GM12878 (cell line): ENCODE results near the gene CDK7. TPM values are rescaled to one million over a fixed set of nuclear protein-coding genes. Genes with fewer than 3 reads are reported as not detected.
"Not testable (repeated sequence)": the region's sequence is repeated elsewhere in the genome, so short reads cannot be mapped to it uniquely, and the experiment has no call there.

Source experiments
- ATAC-seq: fragments of 200-7000 bp; cut with Tn5 transposase; 3 replicates; pipeline ENCODE4 v1.9.1; 2020; ENCODE audit warnings: mild to moderate bottlenecking, moderate library complexity
- BruUV-seq: library from RNA; stranded (reverse); fragments of 400-500 nt; replicated peaks from 2 replicates; lab custom pipeline; 2021; lab: Mats Ljungman, UMichigan
- CTCF ChIA-PET: fragments of 300-600 bp; sonication (Branson Sonifier 250); formaldehyde crosslinking; extraction: SDS; loops from one replicate; lab custom pipeline; 2021; ENCODE audit warnings: inconsistent platforms; lab: Yijun Ruan, JAX
- POLR2A ChIA-PET: fragments of 350-600 bp; formaldehyde crosslinking; extraction: SDS; loops from one replicate; lab custom pipeline; 2021; ENCODE audit warnings: inconsistent platforms; lab: Charles Lee
- RAD21 ChIA-PET: fragments of 300-600 bp; sonication (Branson Sonifier 250); formaldehyde crosslinking; loops from one replicate; lab custom pipeline; 2023; ENCODE audit warnings: antibody characterized with exemption; ENCODE audit not compliant: unreplicated experiment; lab: Charles Lee
- SMC1A ChIA-PET: fragments of 300-600 bp; sonication (Branson Sonifier 250); formaldehyde crosslinking; loops from one replicate; lab custom pipeline; 2023; ENCODE audit not compliant: unreplicated experiment, uncharacterized antibody; lab: Charles Lee
- DNase-seq: peaks from one replicate; pipeline ENCODE4 v3.0.0-alpha.2; 2011; ENCODE audit warnings: low read depth, low spot score
- FAIRE-seq: peaks from 3 replicates; lab custom pipeline; 2011; peaks lifted over from hg19 to GRCh38; lab: Jason Lieb, UNC
- H2AFZ ChIP-seq: 2 replicates; pipeline ENCODE4 v1.6.0; 2011; ENCODE audit warnings: low read depth, low read length, control low read depth; ENCODE audit not compliant: control insufficient read depth
- H3K27ac ChIP-seq: 2 replicates; pipeline ENCODE4 v1.5.1; 2011; ENCODE audit warnings: control low read depth; ENCODE audit not compliant: control insufficient read depth, insufficient read depth
- H3K27me3 ChIP-seq, 2 experiments: replicated peaks in 1 of 2; 2 replicates each; pipeline versions ENCODE4 v1.6.0 to v1.6.1; 2011; ENCODE audit warnings: low read length in 1 of 2; ENCODE audit not compliant: control insufficient read depth in 2 of 2, insufficient read depth in 2 of 2
- H3K36me3 ChIP-seq, 2 experiments: 2 replicates each; pipeline ENCODE4 v1.5.1; 2011; ENCODE audit warnings: low read length in 1 of 2; ENCODE audit not compliant: control insufficient read depth in 2 of 2, insufficient read depth in 2 of 2
- H3K4me1 ChIP-seq: 2 replicates; pipeline ENCODE4 v1.6.1; 2011; ENCODE audit warnings: mild to moderate bottlenecking, low read length, moderate library complexity, mixed read lengths; ENCODE audit not compliant: control insufficient read depth, insufficient read depth
- H3K4me2 ChIP-seq: 2 replicates; pipeline ENCODE4 v1.6.0; 2011; ENCODE audit warnings: control low read depth; ENCODE audit not compliant: control insufficient read depth, insufficient read depth
- H3K4me3 ChIP-seq: fragments of 200-600 bp; sonication (generic); 2 replicates; pipeline ENCODE4 v1.5.1; 2016
- H3K79me2 ChIP-seq: 2 replicates; pipeline ENCODE4 v1.6.0; 2011; ENCODE audit warnings: low read length; ENCODE audit not compliant: control insufficient read depth, insufficient read depth
- H3K9ac ChIP-seq: 2 replicates; pipeline ENCODE4 v1.8.0; 2011; ENCODE audit warnings: low read length, control low read depth, mixed read lengths; ENCODE audit not compliant: control insufficient read depth, insufficient read depth
- H3K9me3 ChIP-seq: replicated peaks from 3 replicates; pipeline ENCODE4 v1.5.1; 2011; ENCODE audit warnings: mild to moderate bottlenecking, low read length; ENCODE audit not compliant: control insufficient read depth, insufficient read depth
- H4K20me1 ChIP-seq: 2 replicates; pipeline ENCODE4 v1.6.0; 2011; ENCODE audit not compliant: control insufficient read depth, insufficient read depth
- ATF7 ChIP-seq: fragments of 450-650 bp; IDR thresholded peaks from 2 replicates; pipeline ENCODE4 v1.6.1; 2016; ENCODE audit warnings: low read depth, mild to moderate bottlenecking
- CBFB ChIP-seq: IDR thresholded peaks from 2 replicates; pipeline ENCODE4 v1.6.1; 2016; ENCODE audit warnings: antibody characterized with exemption, low read depth
- CREM ChIP-seq: IDR thresholded peaks from 2 replicates; pipeline ENCODE4 v1.6.1; 2014; ENCODE audit warnings: antibody characterized with exemption, low read depth
- E2F8 ChIP-seq: fragments of 450-650 bp; IDR thresholded peaks from 2 replicates; pipeline ENCODE4 v1.6.1; 2018; ENCODE audit warnings: mild to moderate bottlenecking, low read depth, moderate library complexity; ENCODE audit not compliant: partially characterized antibody
- EED ChIP-seq: sonication (generic); IDR thresholded peaks from 2 replicates; pipeline ENCODE4 v1.6.1; 2016; ENCODE audit warnings: antibody characterized with exemption, low read depth
- GABPA ChIP-seq: IDR thresholded peaks from 2 replicates; pipeline ENCODE4 v1.6.1; 2014; ENCODE audit warnings: antibody characterized with exemption, low read depth, mild to moderate bottlenecking, inconsistent platforms
- HDGF ChIP-seq: fragments of 450-650 bp; IDR thresholded peaks from 2 replicates; pipeline ENCODE4 v1.6.1; 2016; ENCODE audit warnings: antibody characterized with exemption
- IKZF1 ChIP-seq: fragments of 450-650 bp; conservative IDR thresholded peaks from 2 replicates; pipeline ENCODE4 v1.6.1; 2017; ENCODE audit warnings: antibody characterized with exemption, mild to moderate bottlenecking
- NFXL1 ChIP-seq: fragments of 450-650 bp; IDR thresholded peaks from 2 replicates; pipeline ENCODE4 v1.6.1; 2017; ENCODE audit warnings: antibody characterized with exemption, mild to moderate bottlenecking, borderline replicate concordance
- NFYA ChIP-seq: IDR thresholded peaks from 2 replicates; pipeline ENCODE4 v1.6.1; 2011; ENCODE audit warnings: low read depth, mild to moderate bottlenecking, low read length, improper control_type of control experiment, borderline replicate concordance
- NR2C1 ChIP-seq: fragments of 450-650 bp; IDR thresholded peaks from 2 replicates; pipeline ENCODE4 v1.6.1; 2017; ENCODE audit warnings: antibody characterized with exemption, mild to moderate bottlenecking, moderate library complexity
- PBX3 ChIP-seq: IDR thresholded peaks from 2 replicates; pipeline ENCODE4 v1.6.1; 2011; ENCODE audit warnings: mild to moderate bottlenecking, low read depth, low read length, moderate library complexity; ENCODE audit not compliant: insufficient replicate concordance
- RBBP5 ChIP-seq: fragments of 200-600 bp; sonication (generic); conservative IDR thresholded peaks from 2 replicates; pipeline ENCODE4 v1.6.1; 2016
- SMAD5 ChIP-seq: IDR thresholded peaks from 2 replicates; pipeline ENCODE4 v1.6.1; 2016; ENCODE audit warnings: antibody characterized with exemption, low read depth
- SPI1 ChIP-seq: IDR thresholded peaks from 2 replicates; pipeline ENCODE4 v1.6.1; 2011; ENCODE audit warnings: low read depth, mild to moderate bottlenecking, low read length, moderate library complexity, borderline replicate concordance; ENCODE audit not compliant: insufficient read depth
- ZBED1 ChIP-seq: IDR thresholded peaks from 2 replicates; pipeline ENCODE4 v1.6.1; 2016; ENCODE audit warnings: borderline replicate concordance
- WGBS: methylation state at CpG from one replicate; pipeline ENCODE4 v1.1.6; 2016; ENCODE audit warnings: low lambda C conversion rate; ENCODE audit not compliant: insufficient replicate concordance, insufficient coverage; ENCODE audit errors: missing lambda C conversion rate; 5-methylcytosine and 5-hydroxymethylcytosine counted together
- in situ Hi-C: fragments of 300-500 bp; cut with MboI; formaldehyde crosslinking; loops from 9 replicates; pipeline ENCODE4 v1.14.3; 2018; ENCODE audit warnings: mixed read lengths
- intact Hi-C: fragments of 100-400 bp; cut with micrococcal nuclease; formaldehyde crosslinking; loops from one replicate; pipeline ENCODE4 v1.14.2; 2022; ENCODE audit not compliant: unreplicated experiment
- polyA plus RNA-seq, 11 experiments: library from polyadenylated mRNA; depleted of rRNA in 4 of 11; unstranded in 6 of 11; stranded (reverse) in 5 of 11; fragments of >200 nt; fragmentation: Nextera tagmentation in 4 of 11; fragmentation: Illumina TruSeq in 1 of 11; extraction: Ambion mirVana in 4 of 11; extraction: Trizol in 1 of 11; gene quantifications; 1 replicate in 1 of 11; 2 replicates in 10 of 11; pipeline versions ENCODE4 v1.2.1 to v1.2.3, GENCODE V29; 2011 to 2016; ENCODE audit warnings: inconsistent platforms in 2 of 11, missing spikeins in 2 of 11, low read depth in 1 of 11
- total RNA-seq, 4 experiments: library from RNA; depleted of rRNA in 3 of 4; stranded (reverse); fragments of >200 nt in 3 of 4; fragmentation: Illumina TruSeq in 1 of 4; extraction: Trizol in 1 of 4; gene quantifications; 2 replicates each; pipeline versions ENCODE4 v1.2.1 to v1.2.3, GENCODE V29; 2013 to 2021

CDK7 gene
- total and polyA plus RNA-seq, 10 of the 15 experiments (the other 5 are each of a cell fraction or from before 2014, with no cell fraction given), result 26.0 to 93.9 (median 43.0) TPM

DNA sequence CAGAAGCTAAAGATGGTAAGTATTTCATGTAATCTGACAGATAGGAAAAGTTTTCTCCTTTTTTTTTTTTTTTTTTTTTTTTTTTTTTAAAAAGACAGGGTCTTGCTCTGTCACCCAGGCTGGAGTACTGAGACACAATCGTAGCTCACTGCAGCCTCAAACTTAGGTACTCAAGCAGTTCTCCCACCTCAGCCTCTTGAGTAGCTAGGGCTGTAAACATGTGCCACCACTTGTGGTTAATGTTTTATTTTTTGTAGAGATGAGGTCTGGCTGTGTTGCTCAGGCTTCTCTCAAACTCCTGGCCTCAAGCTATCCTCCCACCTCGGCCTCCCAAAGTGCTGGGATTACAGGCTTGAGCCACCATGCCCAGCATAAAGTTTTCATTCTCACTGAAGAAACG lies 17.8 kb downstream of the CDK7 start:
- H3K9me3 ChIP-seq, result no peaks in the 10 kb centered on the region; the same call in 2 of the 3 replicates
- no peaks in the 10 kb centered on the region for H3K4me1 ChIP-seq
- peaks cover 0 to 9% of the 10 kb centered on the region in 2 experiments; a peak in 1 of 4 replicates for H3K36me3 ChIP-seq
- no peak overlapping the region for H3K27ac ChIP-seq
- TF ChIP-seq SMAD5, result no peak
- TF ChIP-seq RBBP5, result no peak
- TF ChIP-seq PBX3, result no peak
- TF ChIP-seq NFYA, result no peak
- no peak for TF ChIP-seq ATF7
- TF ChIP-seq CREM, result no peak
- no peak for TF ChIP-seq ZBED1
- no peak for TF ChIP-seq NFXL1
- TF ChIP-seq GABPA, result no peak
- TF ChIP-seq E2F8, result no peak
- no peak for TF ChIP-seq NR2C1
- no peak for TF ChIP-seq SPI1
- TF ChIP-seq CBFB, result no peak
- no peak for TF ChIP-seq EED
- TF ChIP-seq HDGF, result no peak
- no peak for TF ChIP-seq IKZF1
- H3K27me3 ChIP-seq, result no peaks in the 10 kb centered on the region
- no peak for DNase-seq
- ChIA-PET SMC1A (interaction anchor here (0.7 to 0.9 kb wide), 3 partner anchors 34 to 108 kb away, joined by 3 read pairs; no protein-coding TSS in a partner anchor), CTCF (interaction anchor here (0.6 to 1.2 kb wide), 2 partner anchors 18 to 52 kb away, joined by 3 read pairs; no protein-coding TSS in a partner anchor), POLR2A (interaction anchor here (0.6 to 0.7 kb wide), 3 partner anchors 29 to 81 kb away, joined by 3 to 5 read pairs (median 3); no protein-coding TSS in a partner anchor), RAD21 (interaction anchor here (0.7 kb wide), 1 partner anchor 121 kb away, joined by 3 read pairs; no protein-coding TSS in a partner anchor)
- H3K79me2 ChIP-seq, result peaks cover 7% of the 10 kb centered on the region
- no peak overlapping the region for H3K4me2 ChIP-seq
- H4K20me1 ChIP-seq, result no peaks in the 10 kb centered on the region
- intact Hi-C loops, result no loop called here
- no peak for ATAC-seq
- no peak overlapping the region for H3K9ac ChIP-seq
- in situ Hi-C loops, result no loop called here
- H3K4me3 ChIP-seq, result no peak overlapping the region
- 97% methylated on average over 3 of the region's 3 CpGs for WGBS
- no peak overlapping the region for H2AFZ ChIP-seq
- FAIRE-seq, result no peak
- no TSS peak for BruUV-seq

DNA sequence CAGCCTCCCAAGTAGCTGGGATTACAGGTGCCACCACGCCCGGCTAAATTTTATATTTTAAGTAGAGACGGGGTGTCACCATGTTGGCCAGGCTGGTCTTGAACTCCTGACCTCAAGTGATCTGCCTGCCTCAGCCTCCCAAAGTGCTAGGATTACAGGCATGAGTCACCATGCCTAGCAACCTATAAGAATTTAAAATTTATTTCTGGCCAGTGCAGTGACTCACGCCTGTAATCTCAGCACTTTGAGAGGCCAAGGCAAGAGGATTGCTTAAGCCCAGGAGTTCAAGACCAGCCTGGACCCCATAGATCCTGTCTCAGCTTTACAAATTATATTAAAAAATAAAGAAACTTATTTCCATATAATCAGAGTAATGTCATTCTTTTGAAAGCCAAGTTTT lies 21.3 kb downstream of the CDK7 start:
- WGBS, result 94% methylated on average over 4 of the region's 4 CpGs
- H3K9me3 ChIP-seq, ATAC-seq, H3K27ac ChIP-seq, BruUV-seq, FAIRE-seq, in situ Hi-C loops, H3K9ac ChIP-seq, DNase-seq, H3K4me3 ChIP-seq, H3K4me2 ChIP-seq, H4K20me1 ChIP-seq, POLR2A ChIA-PET, H3K79me2 ChIP-seq, intact Hi-C loops, H3K27me3 ChIP-seq, H3K4me1 ChIP-seq, H2AFZ ChIP-seq: not testable (repeated sequence)
- ChIA-PET SMC1A (interaction anchor here (1.3 kb wide), 1 partner anchor 13 kb away, joined by 3 read pairs; no protein-coding TSS in a partner anchor), RAD21 (interaction anchor here (0.5 kb wide), 1 partner anchor 125 kb away, joined by 3 read pairs; no protein-coding TSS in a partner anchor), CTCF (interaction anchor here (0.9 to 1.2 kb wide), 2 partner anchors 163 to 187 kb away, joined by 3 to 5 read pairs; no protein-coding TSS in a partner anchor)
- H3K36me3 ChIP-seq, result peaks cover 0 to 12% of the 10 kb centered on the region in 2 experiments
